ENCODE measurements around the gene SQSTM1. TPM values are rescaled to one million over a fixed set of nuclear protein-coding genes. Genes with fewer than 3 reads are reported as not detected.

SQSTM1 gene
- total and polyA plus RNA-seq, 7 donors, result 168 to 443 (median 301) TPM

DNA sequence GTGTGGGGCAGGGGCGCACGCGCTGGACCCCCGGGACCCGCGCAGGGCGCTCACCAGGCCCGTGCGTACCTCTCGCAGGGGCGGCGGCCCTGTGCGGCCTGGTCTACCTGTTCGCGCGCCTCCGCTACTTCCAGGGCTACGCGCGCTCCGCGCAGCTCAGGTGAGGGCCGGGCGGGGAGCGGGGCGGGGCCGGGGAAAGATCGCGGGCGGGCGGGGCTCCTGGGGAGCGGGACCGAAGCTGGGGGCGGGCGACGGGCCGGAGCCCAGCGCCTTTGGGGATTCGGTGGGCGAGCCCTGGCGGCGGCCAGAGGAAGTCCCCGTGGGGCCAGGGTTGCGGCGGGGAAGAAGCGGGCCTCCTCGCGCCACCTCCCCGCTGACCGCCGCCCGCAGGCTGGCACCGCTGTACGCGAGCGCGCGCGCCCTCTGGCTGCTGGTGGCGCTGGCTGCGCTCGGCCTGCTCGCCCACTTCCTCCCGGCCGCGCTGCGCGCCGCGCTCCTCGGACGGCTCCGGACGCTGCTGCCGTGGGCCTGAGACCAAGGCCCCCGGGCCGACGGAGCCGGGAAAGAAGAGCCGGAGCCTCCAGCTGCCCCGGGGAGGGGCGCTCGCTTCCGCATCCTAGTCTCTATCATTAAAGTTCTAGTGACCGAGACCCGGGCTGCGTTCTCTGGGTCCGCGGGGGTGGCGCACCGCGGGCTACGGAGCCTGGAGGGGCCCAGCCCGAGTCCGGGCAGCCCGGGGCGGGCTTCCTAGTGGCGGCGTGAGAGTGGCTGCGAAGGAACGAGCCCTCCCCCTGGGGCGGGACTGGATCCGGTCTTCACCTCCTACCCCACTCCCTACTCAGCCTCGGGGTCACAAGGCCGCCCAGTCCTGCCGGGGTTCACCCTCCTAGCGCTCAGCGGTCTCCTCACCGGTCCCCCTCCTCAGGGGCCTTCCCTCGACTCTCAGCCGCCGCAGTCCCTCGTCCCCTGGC, 24.6 kb upstream of the SQSTM1 start:
- Histone ChIP-seq H3K27me3 (no peaks in the 10 kb centered on the region), H3K4me3 (peak overlapping the region; percentile 38 to 67 (median 63)), H3K27ac (peak overlapping the region; percentile 82 to 87 (median 84)), H3K36me3 (peaks cover 30 to 41% (median 34%) of the 10 kb centered on the region in 4 donors), H3K9me3 (no peaks in the 10 kb centered on the region), H3K4me1 (peaks cover 0 to 40% (median 33%) of the 10 kb centered on the region in 4 donors)
- intact Hi-C loops (cut with DNase I), result loop anchor here (5.0 kb wide), 1 partner anchor 119 kb away; no protein-coding TSS in a partner anchor
- DNase-seq, result peak; percentile 87
- TF ChIP-seq POLR2A (IDR thresholded peaks at IDR 0.05) (peak; percentile 12 to 20), POLR2AphosphoS5 (IDR thresholded peaks at IDR 0.05) (peak; percentile 20 to 78 (median 59)), EP300 (IDR thresholded peaks at IDR 0.05) (no peak)
- TF ChIP-seq, protein P1, sequence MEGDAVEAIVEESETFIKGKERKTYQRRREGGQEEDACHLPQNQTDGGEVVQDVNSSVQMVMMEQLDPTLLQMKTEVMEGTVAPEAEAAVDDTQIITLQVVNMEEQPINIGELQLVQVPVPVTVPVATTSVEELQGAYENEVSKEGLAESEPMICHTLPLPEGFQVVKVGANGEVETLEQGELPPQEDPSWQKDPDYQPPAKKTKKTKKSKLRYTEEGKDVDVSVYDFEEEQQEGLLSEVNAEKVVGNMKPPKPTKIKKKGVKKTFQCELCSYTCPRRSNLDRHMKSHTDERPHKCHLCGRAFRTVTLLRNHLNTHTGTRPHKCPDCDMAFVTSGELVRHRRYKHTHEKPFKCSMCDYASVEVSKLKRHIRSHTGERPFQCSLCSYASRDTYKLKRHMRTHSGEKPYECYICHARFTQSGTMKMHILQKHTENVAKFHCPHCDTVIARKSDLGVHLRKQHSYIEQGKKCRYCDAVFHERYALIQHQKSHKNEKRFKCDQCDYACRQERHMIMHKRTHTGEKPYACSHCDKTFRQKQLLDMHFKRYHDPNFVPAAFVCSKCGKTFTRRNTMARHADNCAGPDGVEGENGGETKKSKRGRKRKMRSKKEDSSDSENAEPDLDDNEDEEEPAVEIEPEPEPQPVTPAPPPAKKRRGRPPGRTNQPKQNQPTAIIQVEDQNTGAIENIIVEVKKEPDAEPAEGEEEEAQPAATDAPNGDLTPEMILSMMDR (IDR thresholded peaks at IDR 0.05), result peak; percentile 10 to 89 (median 26)
- 1 to 3% methylated on average over 113 of the region's 113 CpGs for WGBS, 2 donors

DNA sequence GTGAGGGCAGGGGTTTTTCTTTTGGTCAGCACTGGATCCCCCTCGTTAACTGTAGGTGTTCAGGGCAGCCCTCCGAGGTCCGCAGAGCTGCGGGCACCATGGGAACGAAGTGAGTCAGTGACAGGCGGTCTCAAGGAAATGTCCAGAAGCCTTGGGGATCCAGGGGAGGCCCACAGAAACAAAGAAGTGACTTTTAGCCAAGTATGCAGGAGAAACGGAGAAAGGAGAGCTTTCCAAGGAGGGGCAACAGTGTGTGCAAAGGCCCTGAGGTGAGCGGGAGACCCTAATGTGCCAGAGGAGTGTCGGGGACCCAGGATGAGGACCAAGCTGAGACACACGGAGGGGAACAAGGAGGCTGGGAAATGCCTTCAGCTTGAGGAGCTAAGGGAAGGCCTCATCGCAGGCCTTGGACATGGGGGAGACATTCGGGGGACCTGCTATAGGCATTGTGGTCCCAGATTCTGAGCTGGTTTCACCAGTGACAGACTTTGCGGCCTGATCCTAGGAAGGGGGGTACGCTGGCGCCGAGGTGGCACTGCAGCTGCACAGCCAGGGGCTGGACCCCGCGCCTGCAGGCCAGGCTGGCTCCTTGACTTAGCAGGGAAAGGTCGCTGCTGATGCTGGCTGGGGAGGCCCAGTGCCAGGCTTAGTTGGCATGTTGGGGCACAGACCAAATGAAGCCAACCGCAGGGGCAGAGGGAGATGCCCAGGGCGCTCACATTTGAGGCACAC, 23.7 kb upstream of the SQSTM1 start:
- H3K4me1 ChIP-seq, result peaks cover 0 to 46% (median 40%) of the 10 kb centered on the region in 4 donors

DNA sequence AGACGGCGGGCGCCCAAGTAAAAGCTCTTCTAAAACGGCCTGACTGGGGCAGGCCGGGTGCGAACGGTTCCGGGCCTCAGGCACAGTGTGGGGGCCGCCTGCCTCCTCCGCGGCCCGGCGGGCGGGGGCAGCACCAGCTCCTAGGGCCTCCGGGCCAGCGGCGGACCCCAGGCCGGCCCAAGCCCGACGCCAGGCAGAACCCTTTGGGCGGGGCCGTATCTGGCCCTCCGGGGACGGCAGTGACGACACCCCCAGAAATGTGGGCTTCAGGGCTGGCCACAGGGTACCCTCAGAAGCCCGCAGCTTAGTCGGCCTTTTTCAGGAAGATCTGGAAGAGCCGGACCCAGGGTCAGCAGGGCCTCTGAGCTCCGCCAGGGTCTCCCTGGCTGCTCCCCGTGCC, 23.0 kb upstream of the SQSTM1 start:
- Histone ChIP-seq H3K9me3 (no peaks in the 10 kb centered on the region), H3K36me3 (peaks cover 30 to 44% (median 35%) of the 10 kb centered on the region in 4 donors), H3K4me1 (peaks cover 0 to 53% (median 47%) of the 10 kb centered on the region in 4 donors), H3K4me3 (no peak overlapping the region), H3K27ac (no peak overlapping the region), H3K27me3 (no peaks in the 10 kb centered on the region)
- DNase-seq, result peak; percentile 60
- no peak for TF ChIP-seq POLR2A (IDR thresholded peaks at IDR 0.05)
- no peak for TF ChIP-seq POLR2AphosphoS5 (IDR thresholded peaks at IDR 0.05)
- no peak for TF ChIP-seq EP300 (IDR thresholded peaks at IDR 0.05)
- TF ChIP-seq, protein P1 (IDR thresholded peaks at IDR 0.05), result no peak
- intact Hi-C loops (cut with DNase I), result loop anchor here (5.0 kb wide), 1 partner anchor 120 kb away; no protein-coding TSS in a partner anchor
- WGBS, 2 donors, result 94 to 96% methylated on average over 30 of the region's 30 CpGs

More for the DNA sequence above, 23.7 kb upstream of the SQSTM1 start:
- TF ChIP-seq POLR2AphosphoS5 (IDR thresholded peaks at IDR 0.05) (no peak), EP300 (IDR thresholded peaks at IDR 0.05) (no peak), POLR2A (IDR thresholded peaks at IDR 0.05) (no peak)
- TF ChIP-seq, protein P1 (IDR thresholded peaks at IDR 0.05), result no peak
- H3K9me3 ChIP-seq, result no peaks in the 10 kb centered on the region
- intact Hi-C loops (cut with DNase I), result loop anchor here (5.0 kb wide), 1 partner anchor 120 kb away; no protein-coding TSS in a partner anchor
- H3K36me3 ChIP-seq, result peaks cover 30 to 44% (median 35%) of the 10 kb centered on the region in 4 donors
- H3K4me3 ChIP-seq, result peak overlapping the region in 3 of 4 donors; percentile 62 to 67 (median 64)
- peak; percentile 64 for DNase-seq
- peak overlapping the region; percentile 82 to 87 (median 84) for H3K27ac ChIP-seq
- no peaks in the 10 kb centered on the region for H3K27me3 ChIP-seq
- WGBS, 2 donors, result 83 to 90% methylated on average over 21 of the region's 21 CpGs

DNA sequence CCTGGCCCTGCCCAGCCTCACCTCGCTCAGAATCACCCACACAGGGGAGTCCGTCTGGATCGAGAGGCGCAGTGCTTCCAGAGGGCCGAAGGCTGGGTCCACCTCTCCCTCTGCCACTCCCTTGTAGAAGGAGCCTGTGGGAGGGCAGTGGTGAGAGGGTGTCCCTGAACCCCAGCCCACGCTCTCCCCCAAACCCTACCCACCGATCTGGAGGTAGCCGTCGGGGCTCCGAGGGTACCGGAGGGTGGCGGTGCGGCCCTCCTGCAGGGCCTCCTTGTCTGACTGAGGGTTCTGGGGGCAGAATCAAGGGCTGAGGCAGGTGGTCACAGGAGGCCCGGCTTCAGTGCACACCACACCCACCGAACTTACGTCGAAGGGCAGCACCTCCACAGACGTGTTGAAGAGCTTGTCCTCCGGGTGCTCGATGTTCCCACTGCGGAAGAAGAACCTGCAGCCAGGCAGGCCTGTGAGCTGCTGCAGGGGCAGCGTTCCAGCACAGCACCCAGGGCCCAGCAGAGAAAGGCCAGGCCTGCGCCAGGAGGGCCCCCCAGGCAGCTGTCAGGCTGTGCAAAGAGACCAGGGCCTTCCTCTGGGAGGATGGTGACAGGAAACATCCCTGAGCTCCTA, 22.4 kb upstream of the SQSTM1 start:
- peak; percentile 58 for DNase-seq
- Histone ChIP-seq H3K27me3 (no peaks in the 10 kb centered on the region), H3K36me3 (peaks cover 30 to 44% (median 35%) of the 10 kb centered on the region in 4 donors), H3K4me3 (no peak overlapping the region), H3K9me3 (no peaks in the 10 kb centered on the region), H3K27ac (no peak overlapping the region), H3K4me1 (peaks cover 0 to 55% (median 50%) of the 10 kb centered on the region in 4 donors)
- TF ChIP-seq POLR2AphosphoS5 (IDR thresholded peaks at IDR 0.05) (no peak), POLR2A (IDR thresholded peaks at IDR 0.05) (no peak), EP300 (IDR thresholded peaks at IDR 0.05) (no peak)
- TF ChIP-seq, protein P1 (IDR thresholded peaks at IDR 0.05), result no peak
- intact Hi-C loops (cut with DNase I), result loop anchor here (5.0 kb wide), 1 partner anchor 121 kb away; no protein-coding TSS in a partner anchor
- WGBS, 2 donors, result 95 to 96% methylated on average over 23 of the region's 23 CpGs
